Left renal pelvis (tissue), 4 donors: Measurements from ENCODE around the gene CSF2. TPM values are rescaled to one million over a fixed set of nuclear protein-coding genes. Genes with fewer than 3 reads are reported as not detected.

Source experiments
- DNase-seq, 4 donors: peaks; one replicate each; pipeline ENCODE4 v3.0.0-alpha.2; 2013; ENCODE audit warnings: low read depth in 4 of 4, low spot score in 3 of 4
- polyA plus RNA-seq, 4 donors: library from polyadenylated mRNA; unstranded; fragments of 120-200 nt; gene quantifications; one replicate each; pipeline ENCODE4 v1.2.1, GENCODE V29; 2013; ENCODE audit not compliant: insufficient read length in 4 of 4

CSF2 gene
- polyA plus RNA-seq, result not detected

DNA sequence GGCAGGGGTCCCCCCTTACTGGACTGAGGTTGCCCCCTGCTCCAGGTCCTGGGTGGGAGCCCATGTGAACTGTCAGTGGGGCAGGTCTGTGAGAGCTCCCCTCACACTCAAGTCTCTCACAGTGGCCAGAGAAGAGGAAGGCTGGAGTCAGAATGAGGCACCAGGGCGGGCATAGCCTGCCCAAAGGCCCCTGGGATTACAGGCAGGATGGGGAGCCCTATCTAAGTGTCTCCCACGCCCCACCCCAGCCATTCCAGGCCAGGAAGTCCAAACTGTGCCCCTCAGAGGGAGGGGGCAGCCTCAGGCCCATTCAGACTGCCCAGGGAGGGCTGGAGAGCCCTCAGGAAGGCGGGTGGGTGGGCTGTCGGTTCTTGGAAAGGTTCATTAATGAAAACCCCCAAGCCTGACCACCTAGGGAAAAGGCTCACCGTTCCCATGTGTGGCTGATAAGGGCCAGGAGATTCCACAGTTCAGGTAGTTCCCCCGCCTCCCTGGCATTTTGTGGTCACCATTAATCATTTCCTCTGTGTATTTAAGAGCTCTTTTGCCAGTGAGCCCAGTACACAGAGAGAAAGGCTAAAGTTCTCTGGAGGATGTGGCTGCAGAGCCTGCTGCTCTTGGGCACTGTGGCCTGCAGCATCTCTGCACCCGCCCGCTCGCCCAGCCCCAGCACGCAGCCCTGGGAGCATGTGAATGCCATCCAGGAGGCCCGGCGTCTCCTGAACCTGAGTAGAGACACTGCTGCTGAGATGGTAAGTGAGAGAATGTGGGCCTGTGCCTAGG lies at the start of gene CSF2:
Gene CSF2, plus strand, starts transcription at position 559 of the 783 bp plus-strand sequence. Its CDS starts 35 bp downstream, at position 594.
- no peak for DNase-seq

DNA sequence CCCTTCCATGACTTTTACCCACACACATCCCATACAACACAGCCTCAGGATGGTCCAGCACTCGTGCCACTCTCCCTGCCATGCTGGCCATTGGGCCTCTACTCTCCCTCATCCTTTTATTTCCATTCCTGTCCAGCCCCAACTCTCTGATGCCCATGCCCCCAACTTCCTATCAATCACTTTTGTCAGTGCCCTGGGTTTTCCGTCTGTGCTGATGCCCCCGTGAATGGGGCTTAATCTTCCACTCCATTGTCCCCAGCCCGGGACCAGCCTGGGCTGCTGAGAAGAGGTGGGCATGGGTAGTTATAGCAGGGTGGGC lies 49.5 kb upstream of the CSF2 start:
- DNase-seq, result no peak

DNA sequence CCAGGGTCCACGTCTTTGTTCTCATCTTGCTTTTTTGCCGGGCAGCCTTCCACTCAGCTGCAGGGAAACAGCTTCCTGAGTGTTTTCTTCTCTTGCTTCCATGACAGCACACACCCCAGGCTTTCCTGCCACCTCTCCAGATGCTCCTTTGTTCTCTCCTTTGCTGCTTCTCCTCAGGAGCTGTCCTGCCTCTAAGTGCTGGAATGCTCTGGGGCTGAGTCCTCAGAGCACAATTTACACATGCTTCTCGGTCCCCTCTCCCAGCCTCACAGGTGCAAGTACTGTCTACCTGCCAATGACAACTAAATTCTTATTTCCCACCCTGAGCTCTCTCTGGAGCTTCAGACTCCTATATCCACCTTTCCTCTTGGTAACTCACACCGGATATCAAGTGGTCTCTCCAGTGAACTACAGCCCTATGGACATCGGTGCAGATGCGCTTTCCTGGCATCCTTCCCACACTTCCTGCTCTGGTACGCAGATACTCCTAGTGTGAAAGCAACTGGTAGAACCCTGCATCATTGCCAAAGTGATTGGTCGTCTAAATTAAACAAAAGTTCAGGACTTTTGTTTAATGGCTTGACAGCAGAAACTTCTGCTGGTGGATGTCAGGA lies 48.7 kb upstream of the CSF2 start:
- DNase-seq, result no peak

DNA sequence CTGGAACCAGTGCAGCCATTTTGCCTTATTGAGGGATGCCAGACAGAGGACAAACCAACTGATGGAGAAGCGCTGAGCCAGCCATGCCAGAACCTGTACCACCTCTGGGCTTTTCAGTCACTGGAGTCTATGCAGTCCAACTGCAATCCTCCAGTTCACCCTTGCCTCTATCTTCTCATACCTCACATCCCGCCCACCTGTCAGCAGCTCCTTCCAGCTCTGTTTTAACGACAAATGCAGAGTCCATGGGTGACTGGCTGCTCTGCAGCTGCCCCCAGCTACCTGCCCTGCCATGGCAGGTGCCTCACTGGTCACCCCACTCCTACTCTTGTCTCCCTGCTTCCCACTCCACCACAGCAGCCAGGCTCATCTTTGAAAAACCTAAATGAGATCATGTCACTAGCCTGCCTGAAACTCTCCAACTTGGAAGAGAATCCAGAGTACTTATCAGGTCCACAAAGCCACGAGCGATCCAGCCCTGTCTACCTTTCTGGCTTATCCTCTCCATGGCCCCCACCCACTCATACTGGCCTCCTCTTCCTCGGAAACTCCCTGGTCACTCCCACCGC lies 48.1 kb upstream of the CSF2 start:
- DNase-seq, result no peak

DNA sequence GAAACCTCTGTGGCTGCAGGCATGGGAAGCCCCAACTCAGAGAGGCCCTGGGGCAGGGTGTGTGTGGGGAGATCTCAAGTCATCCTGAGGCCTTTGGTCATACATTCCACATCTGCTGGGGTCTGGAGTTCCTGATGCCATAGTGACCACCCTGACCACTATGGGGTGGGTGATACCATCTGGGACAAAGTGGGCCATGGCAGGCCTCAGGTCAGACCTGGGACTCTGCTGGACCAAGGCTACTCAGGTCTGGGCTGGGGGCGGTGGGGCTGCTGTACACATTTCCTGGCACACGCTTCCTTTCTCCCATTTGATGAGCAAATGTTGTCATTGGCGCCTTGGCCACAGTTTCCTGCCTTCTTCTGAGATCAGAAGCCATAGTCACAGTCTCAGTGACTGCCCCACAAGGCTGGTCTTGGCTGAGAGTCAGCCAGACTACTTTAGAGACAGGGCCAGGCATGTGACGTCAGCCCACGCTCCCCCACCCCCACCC lies 47.0 kb upstream of the CSF2 start:
- no peak for DNase-seq

DNA sequence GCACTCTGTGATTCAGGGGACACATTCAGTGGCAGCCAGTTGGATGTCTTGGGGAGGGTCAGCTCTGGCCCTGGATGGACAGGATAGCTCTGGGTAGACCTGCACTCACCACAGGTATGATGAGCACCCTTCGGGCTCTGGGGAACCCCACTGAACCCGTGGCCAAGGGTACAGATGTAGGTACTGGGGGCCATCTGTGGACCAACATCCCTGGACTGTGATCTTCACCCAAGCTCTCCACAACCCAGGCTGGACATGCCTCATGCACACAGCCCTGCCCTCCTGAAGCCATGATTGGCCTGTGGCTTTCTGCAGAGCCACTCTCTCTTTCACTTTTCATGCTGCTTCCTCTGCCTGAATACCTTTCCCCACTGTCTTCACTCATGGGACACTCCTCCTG lies 46.6 kb upstream of the CSF2 start:
- no peak for DNase-seq

DNA sequence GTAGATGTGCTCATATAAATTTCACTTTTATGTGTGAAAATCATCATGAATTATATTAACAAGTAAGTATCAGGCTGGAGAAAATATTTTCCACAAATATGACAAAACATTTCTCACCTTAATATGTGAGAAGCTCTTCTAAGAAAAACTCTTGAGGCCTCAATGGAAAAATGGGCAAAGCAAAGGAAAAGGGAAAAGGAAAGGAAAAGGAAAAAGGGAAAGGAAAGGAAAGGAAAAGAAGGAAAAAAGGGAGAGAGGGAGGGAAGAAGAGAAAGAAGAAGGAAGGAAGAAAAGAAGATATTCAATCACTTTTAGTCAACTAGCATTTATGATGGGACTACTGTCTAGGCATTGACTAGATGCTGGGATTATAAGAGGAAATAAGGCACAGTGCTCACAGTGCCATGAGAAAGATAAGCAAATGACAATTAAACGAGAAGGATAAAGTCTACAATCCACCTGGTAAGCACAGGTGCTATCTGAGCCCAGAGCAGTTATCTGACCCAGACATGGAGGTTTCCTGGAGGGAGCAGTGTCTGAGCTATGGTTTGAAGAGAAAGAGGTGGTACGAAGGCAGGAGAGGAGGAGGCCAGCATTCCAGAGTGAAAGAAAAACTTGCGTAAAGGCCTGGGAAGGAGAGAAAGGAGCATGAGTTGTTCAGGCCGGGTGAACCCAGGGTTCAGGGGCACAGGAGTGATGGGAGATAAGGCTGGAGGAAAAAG lies 43.8 kb upstream of the CSF2 start:
- no peak for DNase-seq

DNA sequence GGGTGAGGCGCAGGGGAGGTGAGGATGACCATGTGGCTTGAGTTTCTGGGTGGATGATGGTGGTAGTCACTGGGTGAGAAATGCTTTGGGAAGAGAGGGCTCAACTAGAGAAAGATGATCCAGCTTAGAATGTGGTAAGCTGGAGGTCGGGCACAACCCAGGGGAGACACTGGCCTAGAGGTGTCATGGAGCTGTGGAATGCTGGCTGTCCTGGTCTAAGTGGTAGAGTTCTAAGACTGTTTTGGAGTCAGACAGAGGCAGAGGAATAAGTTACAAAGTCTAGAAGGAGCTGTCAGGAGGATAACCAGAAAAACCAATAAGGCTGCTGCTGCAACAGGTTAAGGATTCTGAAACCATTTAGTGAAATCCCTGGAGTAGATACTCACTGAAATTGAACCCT lies 43.0 kb upstream of the CSF2 start:
- DNase-seq, result no peak

DNA sequence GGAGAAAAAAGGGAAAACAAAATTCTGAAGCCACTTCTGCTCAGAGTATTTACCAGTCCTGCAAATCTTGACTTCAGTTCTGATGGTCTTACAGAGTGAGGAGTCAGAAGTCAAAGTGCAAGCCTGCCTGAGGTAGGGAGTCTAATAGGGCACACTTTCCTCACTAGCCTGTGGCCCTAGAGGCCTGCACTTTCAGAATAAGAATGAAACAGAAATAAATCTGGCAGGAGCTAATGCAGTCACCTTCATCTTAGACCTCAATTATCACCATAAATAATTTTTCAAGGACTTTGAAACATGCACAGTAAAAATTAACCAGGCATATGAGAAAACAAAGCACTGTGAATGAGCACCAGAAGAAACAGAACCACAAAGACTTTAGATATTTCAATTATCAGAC lies 41.4 kb upstream of the CSF2 start:
- DNase-seq, result no peak

DNA sequence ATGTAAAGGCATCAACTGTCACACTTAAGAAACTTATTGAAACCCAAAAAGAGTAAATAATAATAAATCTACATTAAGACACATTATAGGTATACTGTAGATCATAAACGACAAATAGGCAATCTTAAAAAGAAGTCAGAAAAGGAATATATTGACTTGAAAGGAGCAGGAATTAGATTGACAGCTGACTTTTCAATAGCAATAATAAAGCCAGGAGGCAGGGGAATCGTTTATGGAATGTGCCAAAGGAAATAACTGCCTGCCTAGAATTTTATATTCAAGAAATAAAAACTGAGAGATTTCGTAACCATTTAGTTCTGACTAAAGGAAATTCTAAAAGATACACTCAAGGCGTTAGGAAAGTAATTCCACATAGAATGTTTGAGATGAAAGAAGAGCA lies 40.5 kb upstream of the CSF2 start:
- DNase-seq, result no peak

DNA sequence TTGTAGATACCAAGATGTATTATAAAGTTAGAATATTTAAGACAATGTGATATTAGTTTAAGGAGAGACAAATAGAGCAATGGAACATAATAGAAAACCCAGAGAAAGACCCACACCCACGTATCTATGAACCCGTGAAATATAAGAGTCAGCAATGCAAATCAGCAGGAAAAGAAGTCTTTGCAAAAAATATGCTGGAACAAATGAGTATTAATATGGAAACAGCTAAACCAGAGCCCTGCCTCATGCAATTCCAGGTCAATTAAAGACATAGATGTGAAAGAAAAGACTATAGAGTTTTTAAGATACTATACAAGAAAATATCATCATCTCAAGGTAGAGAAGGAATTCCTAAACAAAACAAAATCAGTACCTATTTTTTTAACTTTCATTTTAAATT lies 36.2 kb upstream of the CSF2 start:
- no peak for DNase-seq

DNA sequence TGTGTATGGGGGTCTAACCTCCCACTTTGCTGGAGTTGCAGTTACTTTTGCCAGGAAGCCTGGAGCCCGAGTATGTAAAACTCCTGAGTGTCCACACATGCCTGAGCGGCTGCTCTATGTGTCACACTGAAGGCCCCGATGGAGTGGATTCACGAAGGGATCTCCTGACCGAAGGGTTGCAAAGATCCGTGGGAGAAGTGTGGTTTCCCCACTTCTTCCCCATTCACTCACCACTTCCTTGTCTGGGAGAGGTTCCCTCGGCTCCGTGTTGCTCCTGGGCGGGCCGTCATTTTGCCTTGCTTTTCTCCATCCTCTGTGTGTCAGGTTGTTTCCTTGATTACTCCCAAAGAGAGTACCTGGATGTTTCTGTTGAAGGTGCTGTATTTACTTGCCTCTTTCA lies 29.4 kb upstream of the CSF2 start:
- no peak for DNase-seq

DNA sequence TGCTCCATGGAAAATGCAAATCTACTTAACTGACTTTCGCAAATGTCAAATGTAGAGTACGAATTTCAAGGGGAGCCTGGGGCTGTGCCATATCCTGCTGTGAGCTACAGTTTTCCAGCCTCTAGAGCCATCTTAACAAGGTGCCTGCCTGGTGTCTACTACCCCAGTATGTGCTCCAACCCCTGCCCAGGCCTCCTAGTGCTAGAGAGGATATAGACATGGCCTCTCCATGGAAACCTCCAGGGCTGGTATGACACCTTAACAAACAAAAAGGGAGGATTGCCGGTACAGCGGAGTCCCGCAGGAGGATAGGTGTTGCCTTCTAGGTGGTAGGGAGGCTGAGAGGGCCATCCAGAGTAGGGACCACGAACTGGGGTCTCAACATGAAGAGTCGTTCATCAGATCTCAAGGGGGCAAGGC lies 26.7 kb upstream of the CSF2 start:
- no peak for DNase-seq

DNA sequence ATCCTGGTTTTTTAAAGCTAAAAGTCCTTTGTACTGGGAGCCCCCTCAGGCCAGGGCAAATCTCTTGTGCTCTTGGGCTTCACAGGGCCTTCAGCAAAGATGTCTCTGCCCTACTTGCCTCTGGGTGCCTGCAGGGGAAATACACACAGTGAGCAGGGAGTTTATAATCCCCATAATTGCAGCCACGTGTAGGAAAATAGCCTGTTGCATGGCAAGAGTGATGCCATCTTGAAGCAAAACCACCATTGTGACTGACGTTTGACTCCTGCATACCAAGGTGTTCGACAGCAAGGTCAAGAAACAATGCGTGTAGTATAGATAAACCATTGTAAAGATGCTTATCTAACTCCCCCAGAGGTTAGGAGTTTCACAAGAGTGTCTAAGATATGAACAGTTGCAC lies 24.5 kb upstream of the CSF2 start:
- no peak for DNase-seq

DNA sequence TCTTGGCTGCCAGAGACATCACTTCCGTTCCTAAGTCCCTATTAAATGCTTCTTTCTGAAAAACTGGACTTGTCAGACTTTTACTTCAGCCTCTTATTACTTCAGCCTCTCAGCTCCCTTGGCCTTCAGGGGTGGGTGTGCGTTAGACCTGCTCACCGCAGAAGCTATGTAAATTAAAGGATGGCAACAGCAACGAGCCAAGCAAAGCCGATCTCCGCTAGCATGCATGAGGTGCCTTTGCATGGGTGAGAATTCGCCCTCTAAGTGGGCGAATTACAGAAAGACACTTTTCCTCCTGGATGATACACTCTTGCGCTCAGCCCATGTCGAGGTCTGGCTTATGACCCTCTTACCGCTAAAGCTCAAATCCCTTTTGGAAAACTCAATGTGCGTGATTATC lies 24.0 kb upstream of the CSF2 start:
- DNase-seq, result no peak

DNA sequence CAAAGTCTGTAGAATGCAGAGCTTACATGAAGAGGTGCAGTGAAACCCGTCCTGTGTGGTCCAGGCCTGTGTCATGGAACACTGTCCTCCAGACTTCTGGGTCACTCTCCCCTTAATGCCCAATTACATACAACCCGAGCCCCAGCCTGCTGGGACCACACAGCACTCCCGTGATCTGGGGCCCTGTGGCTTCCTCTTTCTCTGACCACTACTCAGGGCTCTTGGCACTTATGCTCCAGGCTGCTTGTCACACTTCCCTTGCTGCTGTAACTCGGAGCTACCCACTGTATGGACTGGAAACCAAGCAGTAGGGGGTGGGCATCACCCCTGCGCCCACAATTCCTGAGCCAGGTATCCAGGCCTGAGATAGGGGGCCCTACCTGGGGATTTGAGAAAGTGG lies 23.5 kb upstream of the CSF2 start:
- DNase-seq, result no peak

DNA sequence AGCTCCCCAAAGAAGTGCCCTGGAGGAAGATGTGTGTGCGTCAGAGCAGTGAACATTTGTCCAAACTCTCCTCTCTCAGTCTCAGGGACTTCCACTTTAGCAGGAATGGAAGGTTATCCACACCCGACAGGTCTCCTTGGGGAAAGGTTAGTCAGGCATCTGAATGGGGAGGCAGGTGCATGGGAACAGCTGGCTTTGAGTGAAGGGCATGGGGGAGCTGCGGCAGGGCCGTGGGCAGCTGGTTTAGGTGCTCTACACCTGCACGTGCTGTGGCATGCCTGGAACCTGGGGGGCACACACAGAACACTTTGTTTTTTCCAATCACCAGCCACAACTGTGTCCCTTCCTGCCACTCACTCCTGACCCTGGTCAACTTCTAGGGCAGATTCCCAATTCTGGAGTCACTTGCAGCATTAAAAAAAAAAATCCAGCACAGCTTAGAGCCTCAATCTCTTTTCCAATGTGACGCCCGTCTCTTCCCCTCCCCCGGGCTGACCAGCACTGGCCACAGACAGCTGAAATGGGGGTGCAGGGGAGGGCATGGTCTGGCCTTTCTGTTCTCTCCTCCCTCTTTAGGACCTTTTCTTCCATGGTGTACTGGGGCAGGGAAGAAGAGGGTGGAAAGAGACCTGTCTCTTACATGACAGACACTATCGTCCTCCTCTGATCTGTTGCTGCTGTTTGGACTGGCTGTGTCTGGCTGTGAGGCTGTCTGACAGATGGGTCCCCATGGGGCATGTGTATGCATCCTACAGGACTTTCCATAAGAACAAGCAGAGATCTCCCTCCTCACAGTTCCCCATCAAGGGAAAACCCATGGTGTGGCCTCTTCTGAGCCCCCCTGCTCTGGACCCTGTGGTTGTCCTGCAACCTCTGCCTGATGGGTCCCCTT lies 22.7 kb upstream of the CSF2 start:
- no peak for DNase-seq

DNA sequence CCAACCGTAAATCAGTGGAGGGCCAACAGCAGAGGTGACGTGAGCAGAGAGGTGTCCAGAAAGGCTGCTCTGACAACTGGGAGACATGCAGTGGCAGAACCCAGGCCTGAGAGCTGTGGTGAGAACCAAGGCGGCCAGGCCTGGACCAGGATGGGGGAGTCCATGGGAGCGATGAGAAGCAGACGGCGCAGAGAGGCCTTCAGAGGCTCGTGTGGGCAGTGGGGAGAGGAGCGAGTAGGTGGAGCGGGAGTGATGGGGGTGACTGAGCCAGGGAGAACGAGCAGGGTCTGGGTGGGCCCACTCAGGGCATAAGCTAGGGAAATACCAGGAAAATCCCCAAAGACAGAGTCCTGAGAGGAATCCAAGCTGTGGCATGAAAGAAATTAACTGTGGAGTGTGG lies 21.1 kb upstream of the CSF2 start:
- no peak for DNase-seq

DNA sequence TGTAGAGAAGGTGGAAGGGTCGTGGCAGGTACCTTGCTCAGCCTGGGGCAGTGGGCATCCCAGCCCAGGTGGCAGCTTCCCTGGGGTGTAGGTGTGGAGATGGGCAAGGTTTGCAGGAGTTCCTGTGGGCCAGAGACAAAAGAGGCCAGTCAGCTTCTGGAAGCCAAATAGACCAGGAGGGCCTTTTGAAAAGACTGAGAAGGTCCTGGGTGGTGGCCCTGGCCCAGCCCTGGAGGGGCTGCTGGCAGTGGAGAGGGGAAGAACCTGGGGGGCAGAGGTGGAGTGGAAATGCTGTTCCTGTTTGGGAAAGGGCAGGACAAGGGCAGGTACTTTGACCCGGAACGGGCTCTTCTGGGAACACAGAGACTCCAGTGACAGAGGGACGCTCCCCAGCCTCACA lies 20.1 kb upstream of the CSF2 start:
- DNase-seq, result no peak

DNA sequence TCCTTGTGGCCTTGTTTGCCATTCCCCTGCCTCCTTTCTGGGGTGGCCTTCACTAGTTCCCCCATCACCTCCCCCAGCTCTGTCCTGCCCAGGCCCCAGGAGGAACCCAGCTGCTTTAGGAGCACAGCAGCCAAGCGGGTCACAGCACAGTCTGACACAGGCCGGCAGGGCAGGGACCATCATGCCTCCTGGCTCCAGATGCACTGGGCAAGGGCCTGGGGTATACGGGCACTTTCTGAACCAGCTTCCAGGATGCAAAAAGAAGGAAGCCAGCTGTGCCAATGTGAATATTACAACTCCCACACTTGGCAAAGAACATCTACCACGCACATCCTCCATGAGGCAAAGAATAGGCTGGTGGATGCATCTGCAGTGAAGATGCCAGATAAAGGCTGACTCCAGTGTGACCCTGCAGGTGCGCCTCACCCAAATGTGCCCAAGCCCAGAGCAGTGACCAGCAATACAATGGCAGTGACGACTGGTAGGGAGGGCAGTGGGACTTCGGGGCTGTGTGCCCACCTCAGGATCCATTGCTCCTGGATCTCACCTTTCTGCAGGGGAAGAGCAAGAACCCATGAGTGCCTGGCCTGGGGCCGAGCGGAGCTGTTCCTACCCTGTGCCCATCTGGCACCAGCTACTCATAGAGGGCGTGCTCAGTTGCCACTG lies 19.4 kb upstream of the CSF2 start:
- DNase-seq, result no peak
